Activated CD4-positive, alpha-beta T cell treated with anti-CD3 and anti-CD28 coated beads, Interleukin-2, amount 50 U/mL, for 24 hours (primary cell): ENCODE measurements around the gene CEP170B.
"Not testable (repeated sequence)": the region's sequence is repeated elsewhere in the genome, so short reads cannot be mapped to it uniquely, and the experiment has no call there.

Experiments
- DNase-seq, 2 donors: peaks; one replicate each; pipeline ENCODE4 v3.0.0-alpha.2; 2020; ENCODE audit warnings: low read depth in 1 of 2, low spot score in 1 of 2

Gene CEP170B

GRCh38 chr14:104865081-104865630, at the start of gene CEP170B:
CEP170B (plus strand) TSS chr14:104865268; CDS start chr14:104868451, 3,183 bp downstream.
- DNase-seq: peak in 1 of 2 donors; percentile 25

GRCh38 chr14:104816616-104816884, 48.5 kb upstream of the CEP170B start:
- no peak for DNase-seq

GRCh38 chr14:104817930-104818713, 46.9 kb upstream of the CEP170B start:
- DNase-seq: no peak

- DNase-seq: no peak
Observed at GRCh38 chr14:104818714-104819161, 46.3 kb upstream of the CEP170B start.

GRCh38 chr14:104819361-104819781, 45.7 kb upstream of the CEP170B start:
- no peak for DNase-seq

- no peak for DNase-seq
Observed at GRCh38 chr14:104820669-104821228, 44.3 kb upstream of the CEP170B start.

GRCh38 chr14:104821229-104821945, 43.7 kb upstream of the CEP170B start:
- no peak for DNase-seq

GRCh38 chr14:104821971-104822608, 43.0 kb upstream of the CEP170B start:
- no peak for DNase-seq

- no peak for DNase-seq
Observed at GRCh38 chr14:104822821-104823615, 42.0 kb upstream of the CEP170B start.

- no peak for DNase-seq
Observed at GRCh38 chr14:104824353-104824997, 40.6 kb upstream of the CEP170B start.

- DNase-seq: peak; percentile 88 to 97
Observed at GRCh38 chr14:104826189-104826860, 38.7 kb upstream of the CEP170B start.

GRCh38 chr14:104826861-104827176, 38.2 kb upstream of the CEP170B start:
- no peak for DNase-seq

GRCh38 chr14:104827177-104828055, 37.7 kb upstream of the CEP170B start:
- DNase-seq: peak; percentile 27 to 35

GRCh38 chr14:104830781-104831180, 34.3 kb upstream of the CEP170B start:
- no peak for DNase-seq

- not testable (repeated sequence) for DNase-seq
Observed at GRCh38 chr14:104836171-104836935, 28.7 kb upstream of the CEP170B start.

- DNase-seq: no peak
Observed at GRCh38 chr14:104841730-104842129, 23.3 kb upstream of the CEP170B start.

- no peak for DNase-seq
Observed at GRCh38 chr14:104843006-104843405, 22.1 kb upstream of the CEP170B start.
